Spinal cord (tissue), 10 donors: ENCODE results near the gene SEC14L1. TPM values are rescaled to one million over a fixed set of nuclear protein-coding genes. Genes with fewer than 3 reads are reported as not detected.

Experiments used
- DNase-seq, 6 donors: peaks; one replicate each; pipeline versions ENCODE4 v3.0.0 to v3.0.0-alpha.2; 2013 to 2015; ENCODE audit warnings: low spot score in 6 of 6, low read depth in 4 of 6
- H3K27ac ChIP-seq: one replicate; pipeline ENCODE4 v1.5.1; 2013; ENCODE audit warnings: low read depth, low read length, control low read depth
- H3K27me3 ChIP-seq: one replicate; pipeline ENCODE4 v1.6.1; 2013; ENCODE audit warnings: low read length; ENCODE audit not compliant: control insufficient read depth, insufficient read depth
- H3K36me3 ChIP-seq: one replicate; pipeline ENCODE4 v1.6.1; 2013; ENCODE audit warnings: low read length; ENCODE audit not compliant: control insufficient read depth, insufficient read depth
- H3K4me1 ChIP-seq: one replicate; pipeline ENCODE4 v1.6.1; 2013; ENCODE audit warnings: low read length; ENCODE audit not compliant: control insufficient read depth, insufficient read depth
- H3K4me3 ChIP-seq: one replicate; pipeline ENCODE4 v1.5.1; 2013; ENCODE audit warnings: low read depth, low read length, control low read depth
- H3K9me3 ChIP-seq: one replicate; pipeline ENCODE4 v1.6.1; 2013; ENCODE audit warnings: low read length; ENCODE audit not compliant: control insufficient read depth, insufficient read depth
- WGBS: methylation state at CpG from one replicate; pipeline ENCODE4 v1.1.5; 2013; ENCODE audit warnings: missing lambda C conversion rate; ENCODE audit not compliant: insufficient coverage; 5-methylcytosine and 5-hydroxymethylcytosine counted together
- polyA plus RNA-seq, 2 donors: library from polyadenylated mRNA; unstranded; fragments of 120-200 nt; gene quantifications; one replicate each; pipeline ENCODE4 v1.2.1, GENCODE V29; 2013; ENCODE audit not compliant: insufficient read length in 2 of 2
- total RNA-seq, 2 donors: library from RNA; depleted of rRNA in 1 of 2; stranded (reverse); fragments of 120-200 nt in 1 of 2; fragments of >200 nt in 1 of 2; gene quantifications; one replicate each; pipeline versions ENCODE4 v1.2.3 to v1.2.4, GENCODE V29; 2013 to 2014
- donor health status: healthy.

The SEC14L1 gene
- total and polyA plus RNA-seq, 4 donors, result 42.2 to 81.9 (median 69.1) TPM

DNA sequence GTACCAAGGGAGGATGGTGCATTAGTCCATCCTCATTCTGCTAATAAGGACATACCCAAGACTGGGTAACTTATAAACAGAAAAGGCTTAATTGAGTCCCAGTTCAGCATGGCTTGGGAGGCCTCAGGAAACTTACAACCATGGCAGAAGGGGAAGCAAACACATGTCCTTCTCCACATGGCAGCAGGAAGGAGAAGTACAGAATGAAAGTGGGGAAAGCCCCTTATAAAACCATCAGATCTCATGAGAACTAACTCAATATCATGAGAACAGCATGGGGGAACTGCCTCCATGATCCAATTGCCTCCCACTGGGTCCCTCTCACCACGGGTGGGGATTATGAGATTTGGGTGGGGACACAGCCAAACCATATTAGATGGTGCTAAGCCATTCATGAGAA, 84.5 kb downstream of the SEC14L1 start:
- Histone ChIP-seq H3K9me3 (no peaks in the 10 kb centered on the region), H3K27me3 (no peaks in the 10 kb centered on the region), H3K36me3 (peaks cover 5% of the 10 kb centered on the region), H3K4me3 (no peak overlapping the region), H3K27ac (no peak overlapping the region), H3K4me1 (peaks cover 21% of the 10 kb centered on the region)
- no CpG with 5 or more reads among the region's 1 CpG for WGBS
- DNase-seq, result no peak

DNA sequence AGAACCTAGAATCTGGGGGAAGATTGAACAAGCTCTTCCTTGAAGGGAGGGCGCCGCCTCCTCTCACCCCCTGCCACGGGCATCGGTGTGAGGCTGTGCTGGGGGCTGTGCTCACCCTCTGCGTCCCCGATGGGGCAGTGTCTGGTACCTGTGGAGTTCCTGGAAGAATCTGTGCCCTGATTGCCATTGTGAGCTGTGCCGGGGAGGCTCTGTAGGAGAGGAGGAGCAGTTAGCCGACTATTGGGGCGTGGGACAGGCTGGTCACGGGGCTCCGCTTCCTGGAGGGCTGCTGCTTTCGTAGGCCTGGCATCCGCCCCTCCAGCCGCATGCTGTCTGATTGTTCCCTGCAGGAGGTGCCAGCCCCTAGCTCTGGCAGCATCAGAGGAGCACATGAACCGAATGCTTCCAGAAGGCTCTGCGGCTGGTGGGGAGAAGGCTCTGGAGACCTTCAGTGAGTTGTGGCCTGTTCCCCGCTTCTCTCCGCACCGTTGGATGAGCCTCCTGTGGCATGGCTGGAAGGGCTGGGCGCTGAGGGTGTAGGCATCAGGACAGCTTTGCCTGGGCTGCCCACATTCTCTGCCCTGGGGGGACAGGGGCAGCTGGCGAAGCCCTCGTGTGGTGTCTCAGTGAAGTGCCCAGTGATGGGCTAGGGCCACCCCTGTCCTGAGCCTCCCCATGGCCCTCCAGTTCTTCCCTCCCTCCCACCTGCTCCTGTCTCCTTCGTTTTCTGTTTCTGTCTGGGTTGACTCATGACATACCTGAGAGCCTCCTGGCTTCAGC, 86.9 kb downstream of the SEC14L1 start:
- no peaks in the 10 kb centered on the region for H3K27me3 ChIP-seq
- H3K27ac ChIP-seq, result no peak overlapping the region
- no peak overlapping the region for H3K4me3 ChIP-seq
- peak in 1 of 6 donors; percentile 57 for DNase-seq
- H3K9me3 ChIP-seq, result no peaks in the 10 kb centered on the region
- peaks cover 21% of the 10 kb centered on the region for H3K4me1 ChIP-seq
- peaks cover 5% of the 10 kb centered on the region for H3K36me3 ChIP-seq
- WGBS, result 68% methylated on average over 20 of the region's 23 CpGs

DNA sequence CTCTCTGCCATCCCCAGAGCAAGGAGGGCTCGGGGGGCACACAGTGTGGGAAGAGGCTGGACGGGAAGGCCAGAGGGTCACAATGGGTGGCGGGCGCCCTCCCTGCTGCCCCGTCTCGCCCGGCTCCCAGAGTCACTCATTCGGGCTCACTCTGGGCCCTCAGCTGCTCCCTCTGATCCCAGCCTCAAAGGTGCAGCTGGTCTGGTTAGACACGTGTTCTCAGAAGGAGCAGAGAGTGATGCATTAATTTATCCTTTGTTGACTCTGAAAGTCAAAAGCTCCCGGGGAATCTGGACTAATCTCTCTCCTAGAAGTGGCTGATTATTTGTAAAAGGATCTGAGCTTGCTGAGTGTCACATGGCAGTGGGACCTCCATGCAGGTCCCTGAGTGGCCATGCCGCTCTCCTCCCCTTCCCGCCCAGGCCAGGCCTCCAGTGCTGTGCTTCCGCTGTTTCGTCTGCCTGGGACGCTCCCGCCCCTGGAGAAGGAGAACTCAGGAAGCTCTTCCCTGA, 87.5 kb downstream of the SEC14L1 start:
- WGBS, result 55% methylated on average over 12 of the region's 16 CpGs
- H3K9me3 ChIP-seq, result no peaks in the 10 kb centered on the region
- H3K27me3 ChIP-seq, result no peaks in the 10 kb centered on the region
- no peak overlapping the region for H3K27ac ChIP-seq
- DNase-seq, result no peak
- H3K4me1 ChIP-seq, result peaks cover 20% of the 10 kb centered on the region
- no peak overlapping the region for H3K4me3 ChIP-seq
- peaks cover 5% of the 10 kb centered on the region for H3K36me3 ChIP-seq

DNA sequence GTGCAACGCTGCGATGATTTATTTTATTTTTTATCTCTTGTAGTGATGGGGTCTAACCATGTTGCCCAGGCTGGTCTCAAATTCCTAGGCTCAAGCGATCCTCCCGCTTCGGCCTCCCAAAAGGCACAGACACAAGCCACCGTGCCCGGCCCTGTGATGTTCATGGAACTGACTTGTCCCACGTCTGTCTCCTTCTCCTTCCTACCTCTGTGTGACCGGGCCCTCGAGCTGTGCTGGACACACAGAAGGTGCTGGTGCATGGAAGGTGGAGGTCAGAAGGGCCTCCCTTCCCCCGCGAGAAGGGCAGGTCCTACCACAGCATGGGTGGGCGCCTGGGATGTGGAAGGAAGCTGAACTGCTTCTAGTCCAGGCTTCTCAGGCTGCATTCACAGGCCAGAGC, 88.0 kb downstream of the SEC14L1 start:
- H3K4me1 ChIP-seq, result peaks cover 15% of the 10 kb centered on the region
- H3K4me3 ChIP-seq, result no peak overlapping the region
- no peaks in the 10 kb centered on the region for H3K27me3 ChIP-seq
- H3K27ac ChIP-seq, result no peak overlapping the region
- WGBS, result 89% methylated on average over 9 of the region's 13 CpGs
- no peaks in the 10 kb centered on the region for H3K9me3 ChIP-seq
- no peak for DNase-seq
- H3K36me3 ChIP-seq, result peaks cover 5% of the 10 kb centered on the region

DNA sequence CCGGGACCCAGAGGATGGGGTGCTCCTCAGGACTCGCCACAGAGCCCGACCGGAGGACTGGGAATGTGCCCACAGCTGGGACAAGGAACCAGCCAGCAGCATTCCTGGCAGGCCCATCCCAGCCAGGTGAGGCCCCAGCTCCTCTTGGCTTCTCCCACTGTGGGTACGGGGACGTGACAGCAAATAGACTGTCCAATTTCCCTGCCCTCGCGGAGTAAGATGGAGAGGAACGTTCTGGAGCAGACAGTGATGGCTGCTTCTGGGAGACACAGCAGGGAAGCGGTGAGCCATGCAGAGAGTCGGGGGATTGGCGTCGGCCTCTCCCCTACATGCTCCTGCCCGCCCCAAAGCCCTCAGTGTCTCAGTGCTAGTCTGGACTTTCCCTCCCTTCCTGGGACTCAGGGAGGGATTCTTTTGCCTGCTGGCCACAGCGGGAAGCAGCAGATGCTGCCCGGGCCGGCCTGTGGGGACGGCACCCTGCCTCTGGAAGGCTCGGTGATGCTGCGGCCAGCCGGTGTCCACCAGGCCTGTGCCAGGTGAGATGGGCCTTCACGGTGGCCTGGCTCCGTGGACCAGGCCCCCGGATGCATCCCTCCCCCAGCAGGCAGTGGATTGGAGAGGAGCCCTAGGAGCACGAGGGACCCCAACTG, 89.1 kb downstream of the SEC14L1 start:
- Histone ChIP-seq H3K4me1 (peaks cover 16% of the 10 kb centered on the region), H3K36me3 (peaks cover 3% of the 10 kb centered on the region), H3K27ac (no peak overlapping the region), H3K9me3 (no peaks in the 10 kb centered on the region), H3K4me3 (no peak overlapping the region), H3K27me3 (no peaks in the 10 kb centered on the region)
- WGBS, result 88% methylated on average over 25 of the region's 25 CpGs
- DNase-seq, result no peak

DNA sequence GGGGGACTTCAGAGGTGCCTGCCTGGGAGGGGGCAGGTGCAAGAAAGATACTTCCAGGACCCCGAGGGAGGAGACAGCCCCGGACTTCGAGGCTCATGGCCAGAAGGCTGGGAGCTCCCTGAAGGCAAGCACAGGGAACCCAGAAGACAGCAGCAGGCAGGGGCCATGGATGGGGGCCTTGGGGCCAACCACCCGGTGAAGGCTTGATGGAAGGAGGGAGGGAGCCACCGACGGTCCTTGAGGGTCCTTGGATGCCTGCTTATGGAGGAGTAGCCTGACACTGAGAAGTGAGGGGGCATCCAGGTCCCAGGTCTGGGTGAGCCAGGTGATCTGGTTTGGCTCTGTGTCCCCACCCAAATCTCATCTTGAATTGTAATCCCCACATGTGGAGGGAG, 89.7 kb downstream of the SEC14L1 start:
- Histone ChIP-seq H3K9me3 (no peaks in the 10 kb centered on the region), H3K36me3 (peaks cover 3% of the 10 kb centered on the region), H3K27me3 (no peaks in the 10 kb centered on the region), H3K4me1 (peaks cover 22% of the 10 kb centered on the region), H3K4me3 (no peak overlapping the region), H3K27ac (no peak overlapping the region)
- no peak for DNase-seq
- 88% methylated on average over 5 of the region's 6 CpGs for WGBS

DNA sequence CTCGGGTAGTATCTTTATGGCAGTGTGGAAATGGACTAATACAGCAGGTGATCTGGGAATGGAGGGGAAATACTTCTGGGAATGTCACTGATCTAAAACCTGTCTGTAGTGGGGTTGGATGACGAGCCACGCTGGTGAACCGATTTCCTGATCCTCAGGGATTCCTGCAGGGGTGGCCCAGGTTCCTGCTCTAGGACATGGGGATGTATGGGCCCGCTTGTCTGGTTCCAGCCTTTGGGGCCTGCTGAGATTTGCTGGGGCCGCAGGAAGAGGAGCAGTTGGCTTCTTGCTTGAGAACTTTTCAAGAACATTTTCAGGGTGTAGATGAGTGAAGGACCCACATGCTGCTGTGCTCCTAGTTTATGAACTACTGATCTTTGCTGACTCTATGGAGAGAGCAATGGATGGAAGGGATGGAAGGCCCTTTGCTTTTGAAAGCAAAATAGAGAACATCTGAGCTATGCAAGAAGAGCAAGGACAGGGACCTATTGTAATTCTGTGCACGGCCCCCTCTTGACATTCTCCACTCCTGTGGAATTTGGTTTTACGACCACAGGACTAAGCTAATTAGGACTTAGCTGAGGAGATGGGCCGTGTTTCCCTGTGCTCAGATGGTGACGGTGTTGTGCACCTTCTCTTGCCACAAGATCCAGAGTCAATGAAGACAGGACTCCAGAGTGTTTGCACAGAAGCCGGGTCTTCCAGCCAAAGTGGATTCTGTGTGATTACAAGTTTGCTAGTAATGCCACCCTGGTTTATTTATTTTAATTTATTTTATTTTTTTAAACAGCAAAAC, 90.5 kb downstream of the SEC14L1 start:
- no peak overlapping the region for H3K4me3 ChIP-seq
- H3K4me1 ChIP-seq, result peaks cover 29% of the 10 kb centered on the region
- WGBS, result 81% methylated on average over 9 of the region's 11 CpGs
- DNase-seq, result no peak
- no peaks in the 10 kb centered on the region for H3K27me3 ChIP-seq
- no peaks in the 10 kb centered on the region for H3K9me3 ChIP-seq
- H3K36me3 ChIP-seq, result peaks cover 3% of the 10 kb centered on the region
- no peak overlapping the region for H3K27ac ChIP-seq

DNA sequence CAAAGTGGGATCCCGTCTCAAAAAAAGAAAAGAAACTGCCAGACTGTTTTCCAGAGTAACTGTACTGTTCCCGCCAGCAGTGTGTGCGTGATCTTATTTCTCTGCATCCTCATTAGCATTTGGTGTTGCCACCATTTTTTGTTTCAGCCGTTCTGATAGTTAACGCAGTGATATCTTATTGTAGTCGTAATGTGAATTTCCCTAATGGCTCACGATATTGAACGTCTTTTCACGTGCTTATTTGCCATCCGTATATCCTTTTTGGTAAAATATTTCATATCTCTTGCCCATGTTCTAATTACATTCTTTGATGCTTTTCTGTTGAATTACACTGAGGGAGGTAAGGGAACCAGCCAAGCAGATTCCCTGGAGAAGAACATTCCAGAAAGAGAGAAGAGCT, 92.4 kb downstream of the SEC14L1 start:
- Histone ChIP-seq H3K9me3 (no peaks in the 10 kb centered on the region), H3K4me1 (peaks cover 24% of the 10 kb centered on the region)

DNA sequence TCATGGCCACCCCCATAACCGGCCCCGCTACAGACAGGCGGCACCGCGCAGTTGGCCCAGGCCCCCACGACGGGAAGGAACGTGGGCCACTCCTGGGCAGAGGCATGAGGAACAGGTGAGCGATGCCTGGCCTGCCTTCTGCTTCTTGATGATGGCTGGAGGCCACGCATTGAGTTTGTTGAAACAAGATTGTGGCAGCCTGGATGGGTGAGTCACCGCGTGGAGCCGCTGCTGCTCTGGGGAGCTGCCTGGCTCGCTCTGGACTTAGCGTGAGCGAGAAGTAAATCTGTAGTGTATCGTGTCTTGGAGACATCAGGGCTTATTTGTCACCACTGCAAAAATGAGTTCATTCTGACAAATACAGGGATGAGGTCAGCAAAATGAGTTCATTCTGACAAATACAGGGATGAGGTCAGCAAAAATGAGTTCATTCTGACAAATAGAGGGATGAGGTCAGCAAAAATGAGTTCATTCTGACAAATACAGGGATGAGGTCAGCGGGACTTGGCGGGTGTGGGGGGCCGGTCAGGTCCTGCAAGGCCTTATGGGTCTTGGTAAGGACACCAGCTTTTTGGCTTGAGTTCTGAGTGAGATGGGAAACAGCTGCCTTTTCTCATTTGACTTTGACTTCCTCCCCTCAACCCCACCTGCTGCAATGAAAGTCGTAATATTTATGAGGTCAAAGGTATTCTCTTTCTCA, 93.0 kb downstream of the SEC14L1 start:
- Histone ChIP-seq H3K36me3 (peaks cover 3% of the 10 kb centered on the region), H3K9me3 (no peaks in the 10 kb centered on the region), H3K27me3 (no peaks in the 10 kb centered on the region), H3K27ac (no peak overlapping the region), H3K4me3 (no peak overlapping the region), H3K4me1 (peaks cover 18% of the 10 kb centered on the region)
- DNase-seq, result no peak
- 93% methylated on average over 15 of the region's 21 CpGs for WGBS

More for the DNA sequence above, 92.4 kb downstream of the SEC14L1 start:
- H3K27me3 ChIP-seq, result no peaks in the 10 kb centered on the region
- H3K27ac ChIP-seq, result no peak overlapping the region
- 89% methylated on average over 4 of the region's 10 CpGs for WGBS
- H3K4me3 ChIP-seq, result no peak overlapping the region
- no peak for DNase-seq
- peaks cover 3% of the 10 kb centered on the region for H3K36me3 ChIP-seq
